ENCODE results near the gene CRIM1. TPM values are rescaled to one million over a fixed set of nuclear protein-coding genes. Genes with fewer than 3 reads are reported as not detected.

The CRIM1 gene
- total RNA-seq, 4 donors from 2014 or later: 72.6 to 162 (median 112) TPM

DNA sequence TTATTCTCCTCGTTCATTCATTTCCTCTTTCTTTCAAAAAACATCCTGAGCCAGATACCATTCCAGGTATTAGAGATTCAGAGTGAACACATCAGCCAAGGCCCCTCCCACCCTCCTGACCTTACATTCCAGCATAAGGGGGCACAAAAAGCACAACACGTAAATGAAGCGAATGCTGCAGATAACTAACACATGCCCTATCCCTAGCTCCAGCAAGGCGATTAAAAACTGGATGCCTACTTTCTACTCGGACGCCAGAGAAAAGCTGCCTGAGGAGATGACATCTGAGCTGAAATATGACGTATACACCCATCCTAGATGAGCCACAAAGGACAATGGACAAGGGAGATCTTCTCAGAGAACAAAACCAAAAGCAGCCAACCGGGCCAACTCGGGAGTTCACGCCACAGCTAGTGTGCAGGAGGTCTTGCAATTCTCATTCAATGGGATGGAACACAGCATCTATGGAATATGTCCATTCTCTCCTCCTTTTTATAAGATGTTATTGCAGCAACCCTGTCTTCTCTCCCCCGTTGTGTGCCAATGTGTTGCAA, 208.9 kb downstream of the CRIM1 start:
- peaks cover 6% of the 10 kb centered on the region for H3K36me3 ChIP-seq
- no peaks in the 10 kb centered on the region for H3K27me3 ChIP-seq
- WGBS: 82% methylated on average over 11 of the region's 11 CpGs
- no peak for DNase-seq (ENCODE audit: low spot score in 2 of 2)
- H3K4me1 ChIP-seq: peaks cover 18% of the 10 kb centered on the region
- no peak overlapping the region for H3K4me3 ChIP-seq
- H3K27ac ChIP-seq: no peak overlapping the region
- TF ChIP-seq POLR2A (IDR thresholded peaks at IDR 0.05) (no peak), POLR2AphosphoS5 (IDR thresholded peaks at IDR 0.05) (no peak), EP300 (IDR thresholded peaks at IDR 0.05) (no peak)
- TF ChIP-seq, protein P1, sequence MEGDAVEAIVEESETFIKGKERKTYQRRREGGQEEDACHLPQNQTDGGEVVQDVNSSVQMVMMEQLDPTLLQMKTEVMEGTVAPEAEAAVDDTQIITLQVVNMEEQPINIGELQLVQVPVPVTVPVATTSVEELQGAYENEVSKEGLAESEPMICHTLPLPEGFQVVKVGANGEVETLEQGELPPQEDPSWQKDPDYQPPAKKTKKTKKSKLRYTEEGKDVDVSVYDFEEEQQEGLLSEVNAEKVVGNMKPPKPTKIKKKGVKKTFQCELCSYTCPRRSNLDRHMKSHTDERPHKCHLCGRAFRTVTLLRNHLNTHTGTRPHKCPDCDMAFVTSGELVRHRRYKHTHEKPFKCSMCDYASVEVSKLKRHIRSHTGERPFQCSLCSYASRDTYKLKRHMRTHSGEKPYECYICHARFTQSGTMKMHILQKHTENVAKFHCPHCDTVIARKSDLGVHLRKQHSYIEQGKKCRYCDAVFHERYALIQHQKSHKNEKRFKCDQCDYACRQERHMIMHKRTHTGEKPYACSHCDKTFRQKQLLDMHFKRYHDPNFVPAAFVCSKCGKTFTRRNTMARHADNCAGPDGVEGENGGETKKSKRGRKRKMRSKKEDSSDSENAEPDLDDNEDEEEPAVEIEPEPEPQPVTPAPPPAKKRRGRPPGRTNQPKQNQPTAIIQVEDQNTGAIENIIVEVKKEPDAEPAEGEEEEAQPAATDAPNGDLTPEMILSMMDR (IDR thresholded peaks at IDR 0.05): no peak
- H3K9me3 ChIP-seq: no peaks in the 10 kb centered on the region

DNA sequence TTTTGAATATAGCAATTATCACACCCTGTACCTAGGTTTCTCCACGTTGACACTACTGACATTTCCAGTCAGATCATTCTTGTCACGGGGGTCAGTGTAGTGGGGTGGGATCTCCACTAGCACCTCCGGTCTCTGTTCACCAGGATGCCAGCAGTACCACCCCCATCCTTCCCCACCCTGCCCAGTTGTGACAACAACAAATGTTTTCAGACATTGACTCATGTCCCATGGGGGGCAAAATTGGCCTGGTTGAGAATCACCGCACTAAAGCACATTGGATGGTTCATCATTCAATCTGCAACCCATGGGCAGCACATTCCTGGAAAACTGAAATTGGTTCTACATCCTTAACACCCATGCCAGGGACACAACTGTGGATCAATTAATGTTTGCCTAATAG, 210.1 kb downstream of the CRIM1 start:
- Histone ChIP-seq H3K36me3 (peaks cover 6% of the 10 kb centered on the region), H3K27me3 (no peaks in the 10 kb centered on the region), H3K4me3 (no peak overlapping the region), H3K27ac (no peak overlapping the region), H3K9me3 (no peaks in the 10 kb centered on the region), H3K4me1 (peaks cover 18% of the 10 kb centered on the region)
- DNase-seq (ENCODE audit: low spot score in 2 of 2): no peak
- no peak for TF ChIP-seq EP300 (IDR thresholded peaks at IDR 0.05)
- TF ChIP-seq, protein P1 (IDR thresholded peaks at IDR 0.05): no peak
- WGBS: 88% methylated on average over 4 of the region's 4 CpGs

DNA sequence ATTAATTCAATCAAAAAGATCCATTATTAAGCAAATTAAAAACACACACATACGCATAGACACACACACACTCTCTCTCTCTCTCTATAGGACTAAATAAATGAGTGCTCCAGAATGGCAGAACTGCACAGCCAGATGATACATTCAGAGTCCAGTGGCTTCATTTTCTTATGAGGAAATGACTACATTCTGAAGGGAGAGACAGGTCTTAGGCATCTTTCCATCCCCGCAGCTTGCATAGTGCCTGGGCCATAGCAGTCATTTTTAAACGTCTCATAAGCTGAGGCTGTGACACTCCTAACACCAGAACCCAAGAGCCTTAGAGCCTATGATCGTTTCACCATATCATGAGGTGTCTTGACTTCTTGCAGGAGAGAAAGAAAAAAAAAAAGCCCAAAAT, 211.3 kb downstream of the CRIM1 start:
- H3K4me1 ChIP-seq: peaks cover 16% of the 10 kb centered on the region
- 96% methylated on average over 4 of the region's 4 CpGs for WGBS
- no peak for DNase-seq (ENCODE audit: low spot score in 2 of 2)

DNA sequence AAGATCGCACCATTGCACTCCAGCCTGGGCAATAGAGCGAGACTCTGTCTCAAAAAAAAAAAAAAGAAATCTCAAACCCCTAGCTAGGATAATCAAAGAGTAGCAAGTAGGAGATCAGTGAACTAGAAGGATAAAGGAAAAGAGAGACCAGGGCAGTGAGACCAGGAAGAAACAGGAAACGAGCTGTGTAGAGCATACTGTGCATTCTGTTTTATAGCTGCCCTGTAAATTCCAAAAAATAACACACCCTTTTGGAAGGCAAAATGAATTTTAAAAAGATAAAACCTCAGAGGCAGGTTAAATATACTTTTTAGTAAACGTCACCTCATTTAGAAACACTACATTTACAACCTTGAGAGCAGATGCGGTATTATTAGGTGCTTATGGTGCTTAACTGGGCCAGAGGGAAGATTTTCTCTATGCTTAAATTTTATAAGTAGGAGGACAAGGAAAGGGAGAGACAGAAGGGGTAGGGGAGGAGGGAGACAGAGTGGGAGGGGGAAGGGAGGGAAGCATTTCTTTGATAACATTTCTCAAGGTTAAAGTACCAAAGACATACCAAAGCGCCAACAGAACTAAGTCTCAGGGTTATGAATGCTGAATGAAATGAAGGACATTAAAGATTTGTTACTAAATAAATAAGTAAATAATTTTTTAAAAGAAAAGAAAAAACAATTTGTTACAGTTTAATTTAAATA, 212.3 kb downstream of the CRIM1 start:
- peaks cover 9% of the 10 kb centered on the region for H3K4me1 ChIP-seq
- H3K27ac ChIP-seq: no peak overlapping the region
- H3K9me3 ChIP-seq: no peaks in the 10 kb centered on the region
- TF ChIP-seq, protein P1 (IDR thresholded peaks at IDR 0.05): no peak
- TF ChIP-seq POLR2A (IDR thresholded peaks at IDR 0.05): no peak
- TF ChIP-seq POLR2AphosphoS5 (IDR thresholded peaks at IDR 0.05): no peak
- TF ChIP-seq EP300 (IDR thresholded peaks at IDR 0.05): no peak
- DNase-seq (ENCODE audit: low spot score in 2 of 2): no peak
- no peak overlapping the region for H3K4me3 ChIP-seq
- 95% methylated on average over 6 of the region's 6 CpGs for WGBS
- H3K27me3 ChIP-seq: no peaks in the 10 kb centered on the region
- peaks cover 20% of the 10 kb centered on the region for H3K36me3 ChIP-seq

More for the DNA sequence above, 211.3 kb downstream of the CRIM1 start:
- H3K4me3 ChIP-seq: no peak overlapping the region
- TF ChIP-seq POLR2A (IDR thresholded peaks at IDR 0.05) (no peak), POLR2AphosphoS5 (IDR thresholded peaks at IDR 0.05) (no peak), EP300 (IDR thresholded peaks at IDR 0.05) (no peak)
- TF ChIP-seq, protein P1 (IDR thresholded peaks at IDR 0.05): no peak
- peaks cover 12% of the 10 kb centered on the region for H3K36me3 ChIP-seq
- H3K27ac ChIP-seq: no peak overlapping the region
- no peaks in the 10 kb centered on the region for H3K9me3 ChIP-seq
- no peaks in the 10 kb centered on the region for H3K27me3 ChIP-seq

DNA sequence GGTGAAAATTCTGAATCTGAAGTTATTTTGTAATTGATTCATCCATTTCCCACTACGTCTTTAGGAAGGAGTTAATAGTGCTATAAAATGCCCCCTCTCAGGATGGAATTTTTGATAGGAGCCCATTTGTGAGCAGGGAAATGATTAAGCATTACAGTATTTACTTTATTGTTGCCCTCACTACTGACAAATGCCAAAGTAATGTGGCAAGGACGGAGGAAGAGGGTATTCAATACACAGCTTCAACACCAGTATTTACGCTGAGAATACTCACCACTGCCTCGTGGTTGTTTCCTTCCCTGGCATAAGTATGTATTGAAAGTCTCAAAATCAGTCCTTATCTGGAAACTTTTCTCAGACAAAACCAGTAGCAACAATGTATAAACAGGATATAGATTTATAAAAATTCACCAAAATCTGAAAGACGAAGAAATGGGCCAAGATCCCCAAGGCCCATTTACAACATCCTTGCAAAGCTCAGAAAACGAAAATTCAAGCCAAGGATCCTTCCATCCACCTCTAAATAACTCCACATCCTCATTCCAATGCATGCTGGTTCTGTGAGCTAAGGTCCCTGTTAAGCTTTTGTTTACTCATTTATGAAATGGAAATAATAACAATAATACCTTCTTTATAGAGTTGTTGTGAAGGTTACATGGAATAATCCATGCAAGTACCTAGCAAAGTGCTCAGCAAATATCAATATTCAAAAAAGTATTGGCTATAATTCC, 213.1 kb downstream of the CRIM1 start:
- TF ChIP-seq POLR2AphosphoS5 (IDR thresholded peaks at IDR 0.05): no peak
- no peaks in the 10 kb centered on the region for H3K27me3 ChIP-seq
- H3K4me3 ChIP-seq: no peak overlapping the region
- H3K4me1 ChIP-seq: peaks cover 3% of the 10 kb centered on the region
- WGBS: 83% methylated on average over 6 of the region's 6 CpGs
- no peak overlapping the region for H3K27ac ChIP-seq
- no peaks in the 10 kb centered on the region for H3K9me3 ChIP-seq
- peaks cover 22% of the 10 kb centered on the region for H3K36me3 ChIP-seq
- DNase-seq (ENCODE audit: low spot score in 2 of 2): no peak

Data from suprapubic skin (tissue), 4 donors.